Mammary epithelial cell (primary cell): ENCODE results near the gene PITX3.

ENCODE experiments used
- EZH2 ChIP-seq: IDR thresholded peaks from 2 replicates; pipeline ENCODE4 v1.6.1; 2012; ENCODE audit warnings: low read length, inconsistent platforms, borderline replicate concordance
- TF ChIP-seq, protein P1 (sequence below), 2 donors: IDR thresholded peaks in 1 of 2; conservative IDR thresholded peaks in 1 of 2; 2 replicates each; pipeline ENCODE4 v1.5.1; 2011 to 2012; ENCODE audit warnings: inconsistent platforms in 2 of 2, low read length in 2 of 2, mild to moderate bottlenecking in 2 of 2, control low read depth in 1 of 2, low read depth in 1 of 2; ENCODE audit not compliant: insufficient read depth in 1 of 2; ENCODE audit errors: extremely low read depth in 1 of 2

DNA sequence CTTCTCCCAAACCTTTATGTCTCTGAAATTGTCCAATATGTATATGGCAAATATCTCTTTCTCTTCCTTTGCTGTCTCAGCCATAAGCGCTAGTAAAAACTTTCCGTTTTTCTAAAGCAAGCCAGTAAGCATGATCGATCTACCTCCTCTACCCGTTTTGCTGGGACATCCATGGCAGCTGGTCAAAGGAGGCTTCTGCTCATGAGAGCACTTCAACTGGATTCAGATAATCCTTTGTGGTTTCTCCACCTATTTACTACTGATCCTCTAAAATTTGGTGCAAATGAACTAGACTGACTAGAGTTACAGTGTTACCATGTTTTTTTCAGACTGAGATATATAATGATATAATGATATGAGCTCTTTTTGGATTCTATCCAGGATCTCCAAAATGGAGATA, 46.7 kb upstream of the PITX3 start:
- TF ChIP-seq, protein P1, sequence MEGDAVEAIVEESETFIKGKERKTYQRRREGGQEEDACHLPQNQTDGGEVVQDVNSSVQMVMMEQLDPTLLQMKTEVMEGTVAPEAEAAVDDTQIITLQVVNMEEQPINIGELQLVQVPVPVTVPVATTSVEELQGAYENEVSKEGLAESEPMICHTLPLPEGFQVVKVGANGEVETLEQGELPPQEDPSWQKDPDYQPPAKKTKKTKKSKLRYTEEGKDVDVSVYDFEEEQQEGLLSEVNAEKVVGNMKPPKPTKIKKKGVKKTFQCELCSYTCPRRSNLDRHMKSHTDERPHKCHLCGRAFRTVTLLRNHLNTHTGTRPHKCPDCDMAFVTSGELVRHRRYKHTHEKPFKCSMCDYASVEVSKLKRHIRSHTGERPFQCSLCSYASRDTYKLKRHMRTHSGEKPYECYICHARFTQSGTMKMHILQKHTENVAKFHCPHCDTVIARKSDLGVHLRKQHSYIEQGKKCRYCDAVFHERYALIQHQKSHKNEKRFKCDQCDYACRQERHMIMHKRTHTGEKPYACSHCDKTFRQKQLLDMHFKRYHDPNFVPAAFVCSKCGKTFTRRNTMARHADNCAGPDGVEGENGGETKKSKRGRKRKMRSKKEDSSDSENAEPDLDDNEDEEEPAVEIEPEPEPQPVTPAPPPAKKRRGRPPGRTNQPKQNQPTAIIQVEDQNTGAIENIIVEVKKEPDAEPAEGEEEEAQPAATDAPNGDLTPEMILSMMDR (conservative IDR thresholded peaks at IDR 0.05 in 1 of 2, IDR thresholded peaks at IDR 0.05 in 1 of 2; ENCODE audit: extremely low read depth in 1 of 2, insufficient read depth in 1 of 2, low read depth in 1 of 2, low read length in 2 of 2) = no peak
- no peak for TF ChIP-seq EZH2
